HG02981 (cell line): ENCODE measurements around the gene ANXA1.

Experiments used
- ATAC-seq: cut with Tn5 transposase; IDR thresholded peaks from one replicate; pipeline ENCODE4 v1.9.1; 2021; ENCODE audit warnings: mild to moderate bottlenecking, moderate library complexity; ENCODE audit not compliant: unreplicated experiment

ANXA1 gene

DNA sequence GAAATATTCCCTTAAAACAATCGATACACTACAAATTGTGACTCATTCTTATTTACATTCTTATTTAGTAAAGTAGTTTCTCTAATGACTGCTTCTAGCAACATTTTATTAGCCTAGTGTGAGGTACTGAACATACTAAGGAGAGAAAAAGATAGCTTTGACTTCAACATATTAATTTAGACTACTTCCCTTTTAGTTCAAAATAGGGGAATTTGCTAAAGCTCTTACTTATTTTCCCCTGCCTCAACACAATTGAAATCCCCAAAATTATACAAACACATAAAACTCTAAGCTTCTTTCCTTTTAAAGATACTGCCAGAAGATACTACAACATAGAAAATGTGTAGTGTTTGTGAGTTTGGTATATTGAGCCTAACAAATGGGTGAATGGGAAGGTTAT is 55.2 kb downstream of the ANXA1 start:
- ATAC-seq: no peak

DNA sequence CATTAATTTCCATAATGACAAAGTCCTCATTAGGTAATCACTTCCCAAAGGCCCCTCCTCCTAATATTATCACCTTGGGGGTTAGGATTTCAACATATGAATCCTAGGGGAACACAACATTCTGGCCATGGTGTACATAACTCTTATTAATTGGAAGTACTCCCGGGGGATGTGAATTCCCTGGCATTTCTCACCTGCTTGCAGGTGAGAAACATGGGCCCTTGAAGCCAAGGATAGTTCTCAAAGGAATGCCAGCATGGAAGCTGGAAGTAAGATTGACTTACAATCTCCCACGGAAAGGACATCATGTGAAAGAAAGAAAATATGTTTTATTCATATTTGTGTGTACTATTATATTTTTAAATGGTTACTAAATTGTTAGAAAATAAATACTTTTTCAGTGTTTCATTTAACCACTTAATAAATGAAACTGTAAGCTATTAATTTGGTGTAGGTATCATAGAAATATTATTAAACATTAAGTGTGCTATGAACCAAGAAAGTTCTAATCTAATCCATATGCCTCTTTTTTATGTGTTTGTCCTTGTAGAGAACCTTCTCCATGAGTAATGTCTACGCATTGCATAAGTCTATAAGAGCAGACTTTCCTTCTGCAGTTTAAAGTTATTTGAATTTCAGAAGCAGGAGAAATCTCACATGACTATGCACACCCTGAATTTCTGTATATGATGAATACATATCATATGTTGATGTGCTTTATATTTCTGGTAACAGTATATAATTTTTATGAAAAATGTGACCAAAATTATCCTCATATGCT is 59.4 kb downstream of the ANXA1 start:
- no peak for ATAC-seq

DNA sequence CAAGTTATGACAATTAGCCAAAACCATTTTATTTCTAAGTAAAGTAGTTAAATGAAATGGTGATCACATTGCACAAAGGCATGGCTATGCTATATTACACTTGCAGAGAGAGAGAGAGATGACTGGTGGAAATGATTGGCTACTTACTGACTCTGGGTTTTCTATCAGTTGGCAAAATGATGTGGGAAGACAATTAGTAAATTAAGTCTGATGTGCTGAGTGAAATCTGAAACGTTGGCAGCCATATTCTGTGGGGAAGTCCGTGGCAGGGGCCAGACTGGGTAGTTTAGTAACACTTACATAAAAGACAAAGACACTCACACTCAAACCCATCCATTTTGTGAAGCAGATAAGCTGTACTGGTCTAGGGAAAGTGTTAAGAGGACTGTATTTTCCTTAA is 61.6 kb downstream of the ANXA1 start:
- no peak for ATAC-seq

DNA sequence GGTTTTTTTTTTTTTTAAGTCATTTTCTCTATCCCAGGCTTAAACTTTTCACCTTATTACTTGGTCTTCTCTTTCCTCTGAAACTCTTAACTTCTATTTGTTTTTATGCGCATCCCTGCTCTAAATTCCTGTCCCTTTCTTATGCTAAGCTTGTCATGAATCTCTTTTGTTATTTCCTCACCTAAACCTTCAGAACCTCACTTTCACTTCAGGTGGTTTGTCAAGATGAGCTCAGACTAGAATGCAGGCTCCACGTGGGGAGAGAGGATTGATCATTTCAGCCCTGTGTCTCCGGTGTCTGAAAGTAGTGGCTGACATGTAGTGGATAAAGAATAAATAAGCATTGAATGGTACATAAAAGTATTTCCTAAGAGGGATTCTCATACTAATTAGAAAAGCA is 63.6 kb downstream of the ANXA1 start:
- ATAC-seq: no peak

DNA sequence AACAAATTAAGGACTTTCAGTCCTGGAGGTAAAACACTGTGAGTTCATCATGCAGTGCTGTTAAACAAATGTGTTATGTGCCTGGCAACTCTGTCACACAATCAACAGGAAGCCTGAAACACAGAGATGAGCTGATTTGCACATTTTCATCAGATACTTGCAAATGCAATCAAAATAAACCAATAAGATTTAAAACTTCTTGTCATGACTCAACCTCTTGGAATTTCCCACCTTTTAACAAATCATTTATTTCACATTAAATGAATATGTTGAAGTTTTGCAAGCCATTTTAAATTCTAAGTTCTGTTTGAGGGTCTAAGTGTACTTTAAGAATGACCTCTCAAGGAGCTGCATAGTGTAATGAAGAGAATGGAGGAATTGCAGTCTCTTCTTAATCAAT is 64.4 kb downstream of the ANXA1 start:
- ATAC-seq: no peak
